SIG-M5 treated with dmso at 0.1 percent for 504 hours (cell line): Measurements from ENCODE around the gene ONECUT1.
"Not testable (repeated sequence)": the region's sequence is repeated elsewhere in the genome, so short reads cannot be mapped to it uniquely, and the experiment has no call there.

Source experiments
- DNase-seq: peaks from one replicate; lab custom pipeline; 2025; ENCODE audit not compliant: unreplicated experiment; lab: John Stamatoyannopoulos, UW

The ONECUT1 gene

DNA sequence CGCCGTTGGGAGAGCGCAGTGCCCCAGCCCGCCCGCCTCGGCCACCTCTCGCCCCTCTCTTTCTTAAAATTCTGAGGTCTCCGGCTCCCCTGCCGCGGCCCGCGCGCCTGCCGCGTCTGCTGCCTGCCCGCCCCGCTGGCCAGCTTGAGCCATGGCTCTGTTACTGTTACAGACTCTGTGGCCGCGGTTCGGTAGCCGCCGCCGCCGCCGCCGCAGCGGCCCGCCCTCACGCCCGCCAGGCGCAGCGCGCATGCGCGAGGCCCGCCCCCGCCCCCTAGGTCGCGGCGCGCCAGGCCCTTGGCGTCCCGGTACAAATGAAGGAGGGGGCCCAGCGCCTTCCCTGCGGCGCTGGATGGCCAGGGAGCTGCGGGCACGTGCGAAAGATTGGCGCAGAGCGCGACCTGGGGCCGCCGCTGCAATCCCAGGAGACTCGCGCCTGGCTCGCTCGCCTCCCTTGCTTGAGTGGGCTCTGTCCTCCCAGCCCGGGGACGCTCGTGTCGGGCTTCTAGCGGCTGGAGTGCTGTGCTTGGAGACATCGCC is at the start of gene ONECUT1:
Gene ONECUT1, minus strand, starts transcription at position 168 of the 540 bp plus-strand sequence. CDS start 452 bp downstream, outside the sequence.
- peak; percentile 16 for DNase-seq

DNA sequence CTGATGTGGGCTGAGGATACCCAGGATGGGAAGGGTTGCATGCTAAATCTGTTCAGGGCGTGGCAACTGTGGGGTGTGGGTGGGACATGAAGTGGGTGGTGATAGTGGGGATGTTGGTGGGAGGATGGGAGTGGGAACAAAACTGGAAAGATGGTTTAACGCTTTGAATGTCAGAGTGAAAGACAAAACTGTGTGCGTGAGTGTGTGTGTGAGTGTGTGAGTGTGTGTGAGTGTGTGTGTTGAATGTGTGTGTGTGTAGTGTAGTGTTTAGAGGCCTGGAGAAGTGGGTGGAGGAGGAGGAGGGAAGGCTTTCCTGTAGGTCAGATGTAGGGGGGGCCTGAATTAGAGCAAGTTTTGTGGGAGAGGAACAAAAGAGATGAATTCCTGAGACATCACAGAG is 44.2 kb upstream of the ONECUT1 start:
- DNase-seq, result no peak

DNA sequence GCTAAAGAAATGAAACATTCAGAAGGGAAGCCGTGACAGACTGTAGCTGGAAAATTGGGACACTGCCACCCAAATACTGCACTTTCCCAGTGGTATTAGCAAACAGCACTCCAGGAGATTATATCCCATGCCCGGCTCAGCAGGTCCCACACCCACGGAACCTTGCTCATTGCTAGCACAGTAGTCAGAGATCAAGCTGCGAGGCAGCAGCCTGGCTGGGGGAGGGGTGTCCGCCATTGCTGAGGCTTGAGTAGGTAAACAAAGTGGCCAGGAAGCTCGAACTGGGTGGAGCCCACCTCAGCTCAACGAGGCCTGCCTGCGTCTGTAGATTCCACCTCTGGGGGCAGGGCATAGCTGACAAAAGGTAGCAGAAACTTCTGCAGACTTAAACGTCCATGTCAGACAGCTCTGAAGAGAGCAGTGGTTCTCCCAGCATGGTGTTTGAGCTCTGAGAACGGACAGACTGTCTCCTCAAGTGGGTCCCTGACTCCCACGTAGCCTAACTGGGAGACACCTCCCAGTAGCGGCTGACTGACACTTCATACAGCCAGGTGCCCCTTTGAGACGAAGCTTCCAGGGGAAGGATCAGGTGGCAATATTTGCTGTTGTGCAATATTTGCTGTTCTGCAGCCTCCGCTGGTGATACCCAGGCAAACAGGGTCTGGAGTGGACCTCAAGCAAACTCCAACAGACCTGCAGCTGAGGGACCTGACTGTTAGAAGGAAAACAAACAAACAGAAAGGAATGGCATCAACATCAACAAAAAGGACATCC is 34.2 kb upstream of the ONECUT1 start:
- peak; percentile 16 for DNase-seq

DNA sequence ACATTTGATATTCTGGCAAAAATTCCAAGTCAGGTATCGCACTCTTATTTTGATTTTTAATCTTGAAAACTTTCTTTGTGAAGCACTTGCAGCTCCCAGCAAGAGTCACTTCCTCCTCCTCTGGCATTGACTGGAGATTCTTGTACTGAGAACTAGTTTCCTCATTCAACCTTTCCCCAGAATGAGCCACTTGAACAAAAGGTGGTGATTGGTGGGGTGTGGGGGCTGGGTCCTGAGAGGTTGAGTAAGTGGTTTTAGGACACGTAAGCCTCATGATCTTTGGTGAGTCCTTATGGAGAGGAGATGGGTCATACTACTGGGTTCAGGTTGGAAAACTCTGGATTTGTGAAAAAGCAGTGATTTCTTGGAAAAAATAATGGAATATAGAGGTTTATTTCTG is 32.3 kb upstream of the ONECUT1 start:
- no peak for DNase-seq

GRCh38 chr15:52819253-52819652 is 29.1 kb upstream of the ONECUT1 start:
- no peak for DNase-seq

- not testable (repeated sequence) for DNase-seq
Measured at GRCh38 chr15:52815899-52816298, 25.8 kb upstream of the ONECUT1 start.

GRCh38 chr15:52808996-52809395 is 18.9 kb upstream of the ONECUT1 start:
- no peak for DNase-seq

DNA sequence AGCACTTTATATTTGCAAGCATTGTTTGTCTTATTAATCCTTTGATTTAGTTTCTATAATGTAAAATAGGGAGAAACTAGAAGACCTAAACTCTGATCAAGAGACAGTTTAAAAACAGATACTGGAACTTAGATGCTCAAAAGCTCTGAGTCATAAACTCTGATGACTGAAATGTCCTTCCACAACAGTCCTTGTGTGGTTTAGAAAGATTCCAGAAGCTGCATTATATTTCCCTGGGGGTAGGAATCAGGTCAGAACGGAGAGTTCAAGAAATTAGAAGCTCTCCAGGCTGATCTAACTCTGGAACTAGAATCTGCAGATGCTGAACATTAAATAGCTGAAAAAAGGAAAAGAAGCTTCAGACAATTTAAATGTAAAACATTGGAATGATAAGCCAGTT is 18.3 kb upstream of the ONECUT1 start:
- DNase-seq, result no peak

GRCh38 chr15:52806284-52806655 is 16.1 kb upstream of the ONECUT1 start:
- DNase-seq, result no peak

DNA sequence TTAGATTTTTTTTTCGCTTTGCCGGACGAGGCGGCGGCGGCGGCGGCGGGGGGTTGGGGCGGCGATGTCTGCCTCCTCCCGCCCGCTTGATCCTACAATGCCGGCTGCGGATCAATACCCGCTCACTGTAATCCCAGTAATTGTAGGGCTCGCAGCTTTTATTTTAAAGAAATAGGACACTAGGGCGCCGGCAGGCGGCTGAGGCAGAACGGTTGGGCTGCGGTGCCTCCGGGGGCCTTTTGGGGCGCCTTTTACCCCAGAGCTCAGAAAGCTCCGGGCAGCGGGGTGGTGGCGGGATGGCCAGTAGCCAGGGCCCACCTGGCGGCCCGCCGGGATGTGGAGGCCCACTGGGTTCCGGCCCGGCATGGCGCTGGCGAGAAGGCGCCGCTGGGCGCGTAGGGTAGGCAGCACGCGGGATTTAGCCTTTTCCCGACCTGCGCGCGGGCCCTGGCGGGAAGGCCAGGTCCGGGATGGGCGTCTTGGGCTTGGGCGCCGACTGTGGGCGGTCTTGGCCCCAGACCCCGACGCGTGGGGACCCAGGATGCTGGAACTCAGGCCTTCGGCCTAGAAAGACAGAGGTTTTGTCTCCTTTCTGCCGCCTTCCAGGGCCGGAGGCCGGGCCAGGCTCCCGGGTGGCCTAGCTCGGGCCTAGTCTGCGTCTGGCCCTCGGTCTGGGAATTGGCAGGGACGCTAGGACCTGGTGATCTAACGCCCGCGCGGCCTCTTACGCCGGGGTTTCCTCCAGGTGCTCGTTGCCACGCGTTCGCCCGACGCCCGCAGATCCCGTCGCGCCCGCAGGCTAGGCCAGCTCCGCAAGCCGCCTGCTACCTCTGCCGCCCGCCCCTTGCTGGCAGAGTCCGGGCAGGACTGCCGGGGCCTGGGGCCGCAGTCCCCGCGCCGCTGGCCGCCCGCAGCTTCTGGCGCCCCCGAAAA is 15.5 kb upstream of the ONECUT1 start:
- DNase-seq, result no peak

GRCh38 chr15:52804526-52805081 is 14.5 kb upstream of the ONECUT1 start:
- DNase-seq, result no peak

- no peak for DNase-seq
Measured at GRCh38 chr15:52803467-52804306, 13.6 kb upstream of the ONECUT1 start.

DNA sequence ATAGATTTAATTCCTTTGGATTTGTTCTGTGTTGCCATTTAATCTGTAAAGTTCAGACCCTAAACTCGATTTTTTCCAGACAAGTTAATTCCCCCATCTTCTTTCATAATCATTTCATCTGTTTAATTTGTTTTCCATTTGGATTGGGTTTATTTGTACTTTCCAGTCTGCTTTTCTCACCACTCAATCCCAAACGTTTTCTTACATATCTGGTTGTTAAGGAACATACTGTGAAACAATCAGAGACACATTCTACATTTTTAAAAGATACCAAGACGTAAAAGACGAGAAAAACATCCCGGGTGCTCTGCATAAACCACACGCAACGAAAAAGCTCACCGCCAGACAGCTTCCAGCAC is 13.0 kb upstream of the ONECUT1 start:
- DNase-seq, result no peak

- no peak for DNase-seq
Measured at GRCh38 chr15:52802110-52802509, 12.0 kb upstream of the ONECUT1 start.

DNA sequence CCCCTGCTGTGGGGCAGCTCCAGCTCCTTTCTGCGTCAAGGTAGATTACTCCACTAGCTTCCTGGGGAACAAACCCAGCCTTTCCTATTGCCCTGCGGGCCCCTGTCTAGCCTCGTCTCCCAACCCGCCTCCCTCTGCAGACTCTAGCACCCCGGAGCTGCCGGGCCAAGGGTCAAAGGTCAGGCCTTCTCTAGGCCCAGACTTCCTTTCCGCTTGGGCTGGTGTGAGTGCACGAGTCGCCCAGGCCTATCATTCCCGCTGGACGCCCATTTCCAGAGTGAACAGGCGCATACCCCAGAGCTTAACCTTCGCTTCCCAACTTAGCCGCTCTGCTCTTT is 11.6 kb upstream of the ONECUT1 start:
- DNase-seq, result no peak

DNA sequence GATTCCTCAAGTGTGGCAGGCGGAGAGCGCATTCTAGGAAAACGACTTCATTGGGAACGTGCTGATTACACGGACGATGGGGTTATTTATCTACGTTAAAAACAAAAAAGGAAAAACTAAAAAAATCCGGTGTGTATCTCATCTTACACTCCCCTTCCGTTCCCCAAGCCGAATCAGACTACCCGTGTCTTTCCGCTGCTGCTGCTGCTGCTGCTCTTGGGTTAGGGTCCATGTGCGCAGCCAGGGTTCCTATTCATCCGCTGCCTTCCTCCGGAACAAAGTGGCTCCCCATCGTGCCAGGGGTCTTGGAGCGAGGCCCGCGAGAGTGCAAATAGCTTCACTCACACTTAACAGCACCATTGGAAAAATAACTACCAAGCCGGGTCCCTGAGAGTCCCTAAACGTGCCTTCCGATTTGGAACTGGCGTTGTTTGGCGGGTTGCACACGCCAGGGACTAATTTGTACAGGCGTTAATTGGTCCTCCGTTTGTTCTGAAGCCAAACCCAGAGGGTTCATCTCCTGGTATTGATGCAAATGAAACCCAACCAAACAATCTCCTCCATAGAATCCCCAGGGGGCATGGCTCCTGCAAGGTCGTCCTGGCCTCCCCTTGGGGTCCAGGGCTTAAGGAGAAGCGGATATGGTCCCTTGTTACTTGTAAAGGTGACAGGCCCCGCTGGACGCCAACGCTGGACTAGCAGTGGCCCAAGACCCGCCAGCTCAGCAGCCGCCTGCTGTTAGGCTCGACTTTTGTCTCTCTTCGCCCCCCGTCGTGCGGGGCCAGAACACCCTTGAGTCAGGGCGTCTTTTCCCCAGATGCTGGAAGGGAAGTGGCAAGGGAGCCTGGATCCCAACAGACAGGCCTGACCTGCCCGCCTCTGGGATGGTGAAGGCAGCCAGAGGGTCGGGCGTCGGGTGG is 11.0 kb upstream of the ONECUT1 start:
- DNase-seq, result no peak

DNA sequence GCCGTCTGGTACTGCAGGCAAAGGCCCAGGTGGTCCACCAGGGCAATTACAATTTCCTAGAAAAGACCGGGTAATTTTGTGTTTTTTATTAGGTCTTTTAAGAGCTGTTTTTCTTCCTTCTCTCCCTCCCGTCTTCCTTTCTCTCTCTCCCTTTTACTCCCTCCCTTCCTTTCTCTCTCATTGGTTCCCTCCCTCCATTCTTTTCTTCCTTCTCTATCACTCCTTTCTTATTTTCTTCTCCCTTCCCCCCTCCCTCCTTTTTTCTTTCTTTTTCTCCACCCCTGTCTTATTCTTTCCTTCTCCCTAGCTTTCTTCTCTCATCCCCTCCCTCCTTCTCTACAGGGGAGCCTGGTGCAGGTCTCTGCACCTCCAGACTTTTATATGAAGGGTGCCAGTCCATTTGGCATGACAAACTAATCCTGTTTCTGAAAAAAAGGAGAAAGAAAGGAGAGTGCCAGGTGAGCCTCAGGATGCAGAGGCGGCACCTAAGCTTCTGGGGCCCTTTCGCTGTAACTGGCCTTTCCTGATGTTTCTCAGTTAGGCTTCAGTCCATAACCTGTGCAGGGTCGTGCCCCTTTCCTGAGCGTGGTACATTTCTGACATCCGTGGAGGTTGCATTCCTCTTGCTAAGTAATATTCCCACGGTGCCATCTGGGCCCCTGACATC is 9.1 kb upstream of the ONECUT1 start:
- DNase-seq, result no peak

DNA sequence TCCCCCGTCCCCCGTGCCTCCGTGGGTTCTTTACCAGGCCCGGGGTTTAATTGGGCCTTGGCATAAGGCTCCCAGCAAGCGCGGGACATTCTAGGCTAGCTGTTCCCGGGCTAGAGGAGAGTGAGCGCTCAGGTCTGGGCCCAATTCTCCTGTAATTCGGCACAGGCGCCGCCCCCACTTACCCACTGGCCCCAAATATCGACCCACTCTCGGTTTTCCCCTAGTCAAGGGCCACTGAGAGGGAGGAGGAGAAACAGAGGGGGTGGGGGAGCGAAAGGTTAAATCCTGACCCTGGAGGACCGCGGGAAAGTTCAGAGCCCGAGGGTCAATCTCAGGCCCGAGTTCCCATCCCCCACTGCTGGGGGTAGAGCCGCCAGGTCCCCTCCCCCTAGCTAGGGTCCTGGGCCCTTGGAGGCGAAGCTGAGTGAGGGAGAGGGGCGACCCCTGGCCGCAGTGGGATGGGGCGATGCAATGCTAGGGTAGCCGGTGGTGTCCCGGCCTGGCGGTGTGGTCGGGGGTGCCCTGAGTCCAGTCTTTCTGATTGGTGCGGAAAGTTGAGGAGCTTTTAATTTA is 8.5 kb upstream of the ONECUT1 start:
- DNase-seq, result no peak
